Measurements from ENCODE around the gene RASSF3.

RASSF3 gene

GRCh38 chr12:64729909-64730587 is 119.8 kb downstream of the RASSF3 start:
- DNase-seq (ENCODE audit: low spot score): no peak

GRCh38 chr12:64730588-64730969 is 120.3 kb downstream of the RASSF3 start:
- DNase-seq (ENCODE audit: low spot score): no peak

GRCh38 chr12:64731683-64732082 is 121.4 kb downstream of the RASSF3 start:
- DNase-seq (ENCODE audit: low spot score): no peak

- DNase-seq (ENCODE audit: low spot score): no peak
Observed at GRCh38 chr12:64733857-64734256, 123.6 kb downstream of the RASSF3 start.

GRCh38 chr12:64735442-64735841 is 125.1 kb downstream of the RASSF3 start:
- DNase-seq (ENCODE audit: low spot score): no peak

- DNase-seq (ENCODE audit: low spot score): no peak
Observed at GRCh38 chr12:64736771-64737170, 126.5 kb downstream of the RASSF3 start.

- DNase-seq (ENCODE audit: low spot score): no peak
Observed at GRCh38 chr12:64737539-64737938, 127.2 kb downstream of the RASSF3 start.

GRCh38 chr12:64739778-64740177 is 129.5 kb downstream of the RASSF3 start:
- no peak for DNase-seq (ENCODE audit: low spot score)

- no peak for DNase-seq (ENCODE audit: low spot score)
Observed at GRCh38 chr12:64740646-64741045, 130.4 kb downstream of the RASSF3 start.

- no peak for DNase-seq (ENCODE audit: low spot score)
Observed at GRCh38 chr12:64742416-64742815, 132.1 kb downstream of the RASSF3 start.

GRCh38 chr12:64743206-64743605 is 132.9 kb downstream of the RASSF3 start:
- DNase-seq (ENCODE audit: low spot score): no peak

GRCh38 chr12:64744422-64745258 is 134.3 kb downstream of the RASSF3 start:
- DNase-seq (ENCODE audit: low spot score): no peak

GRCh38 chr12:64745259-64745807 is 135.0 kb downstream of the RASSF3 start:
- DNase-seq (ENCODE audit: low spot score): no peak

GRCh38 chr12:64745980-64746379 is 135.7 kb downstream of the RASSF3 start:
- no peak for DNase-seq (ENCODE audit: low spot score)

- no peak for DNase-seq (ENCODE audit: low spot score)
Observed at GRCh38 chr12:64746663-64747062, 136.4 kb downstream of the RASSF3 start.
